H9 (cell line): Measurements from ENCODE around the gene ISG20L2. TPM values are rescaled to one million over a fixed set of nuclear protein-coding genes. Genes with fewer than 3 reads are reported as not detected.

Source experiments
- DNase-seq: peaks from one replicate; pipeline ENCODE4 v3.0.0-alpha.2; 2017
- H2AFZ ChIP-seq: one replicate; pipeline ENCODE4 v1.6.1; 2013; ENCODE audit warnings: mild to moderate bottlenecking, low read length, control low read depth, moderate library complexity
- H2AK5ac ChIP-seq: 2 replicates; pipeline ENCODE4 v1.6.1; 2013; ENCODE audit warnings: low read length, control low read depth, mixed read lengths; ENCODE audit not compliant: insufficient read length
- H2BK120ac ChIP-seq: one replicate; pipeline ENCODE4 v1.6.1; 2013; ENCODE audit warnings: low read depth, mild to moderate bottlenecking, low read length, control low read depth, inconsistent platforms; ENCODE audit not compliant: poor library complexity, severe bottlenecking
- H2BK12ac ChIP-seq: 2 replicates; pipeline ENCODE4 v1.6.1; 2013; ENCODE audit warnings: low read length, control low read depth, mixed read lengths, low read depth; ENCODE audit not compliant: insufficient read length
- H2BK15ac ChIP-seq: 2 replicates; pipeline ENCODE4 v1.6.1; 2013; ENCODE audit warnings: low read depth, low read length, control low read depth
- H2BK20ac ChIP-seq: one replicate; pipeline ENCODE4 v1.6.1; 2013; ENCODE audit warnings: low read depth, mild to moderate bottlenecking, low read length, control low read depth, inconsistent platforms; ENCODE audit not compliant: poor library complexity, severe bottlenecking
- H2BK5ac ChIP-seq: 2 replicates; pipeline ENCODE4 v1.6.1; 2013; ENCODE audit warnings: low read length, control low read depth, mixed read lengths; ENCODE audit not compliant: insufficient read length
- H3K14ac ChIP-seq: 2 replicates; pipeline ENCODE4 v1.6.1; 2013; ENCODE audit warnings: low read length, control low read depth; ENCODE audit not compliant: insufficient read depth
- H3K18ac ChIP-seq: 2 replicates; pipeline ENCODE4 v1.6.1; 2013; ENCODE audit warnings: low read depth, mild to moderate bottlenecking, mixed read lengths, low read length, control low read depth; ENCODE audit not compliant: insufficient read length
- H3K23ac ChIP-seq: 2 replicates; pipeline ENCODE4 v1.6.1; 2013; ENCODE audit warnings: low read length, control low read depth, mixed read lengths, low read depth; ENCODE audit not compliant: insufficient read length
- H3K23me2 ChIP-seq: 2 replicates; pipeline ENCODE4 v1.6.1; 2013; ENCODE audit warnings: low read depth, mild to moderate bottlenecking, mixed read lengths, low read length, control low read depth; ENCODE audit not compliant: insufficient read length, poor library complexity, severe bottlenecking
- H3K27ac ChIP-seq: 2 replicates; pipeline ENCODE4 v1.5.1; 2013; ENCODE audit warnings: low read length, control low read depth, mixed read lengths, low read depth; ENCODE audit not compliant: insufficient read length
- H3K27me3 ChIP-seq: 2 replicates; pipeline ENCODE4 v1.6.1; 2013; ENCODE audit warnings: low read length, control low read depth, inconsistent platforms; ENCODE audit not compliant: insufficient read depth
- H3K4ac ChIP-seq: 2 replicates; pipeline ENCODE4 v1.6.1; 2013; ENCODE audit warnings: low read depth, mild to moderate bottlenecking, control low read depth, inconsistent platforms, low read length, moderate library complexity
- H3K4me1 ChIP-seq: 2 replicates; pipeline ENCODE4 v1.6.1; 2013; ENCODE audit warnings: low read length, control low read depth, inconsistent platforms; ENCODE audit not compliant: insufficient read depth
- H3K4me2 ChIP-seq: 2 replicates; pipeline ENCODE4 v1.6.1; 2013; ENCODE audit warnings: low read length, control low read depth, mixed read lengths; ENCODE audit not compliant: insufficient read length, insufficient read depth
- H3K56ac ChIP-seq: 2 replicates; pipeline ENCODE4 v1.6.1; 2013; ENCODE audit warnings: low read depth, mild to moderate bottlenecking, mixed read lengths, low read length, control low read depth; ENCODE audit not compliant: insufficient read length
- H3K79me1 ChIP-seq: 2 replicates; pipeline ENCODE4 v1.6.1; 2013; ENCODE audit warnings: low read depth, mild to moderate bottlenecking, moderate library complexity, low read length, control low read depth, inconsistent platforms; ENCODE audit not compliant: insufficient read depth, poor library complexity, severe bottlenecking
- H3K79me2 ChIP-seq: 2 replicates; pipeline ENCODE4 v1.6.1; 2013; ENCODE audit warnings: low read length, control low read depth, inconsistent platforms; ENCODE audit not compliant: insufficient read depth
- H3K9ac ChIP-seq: 2 replicates; pipeline ENCODE4 v1.6.1; 2013; ENCODE audit warnings: low read length, control low read depth, mixed read lengths; ENCODE audit not compliant: insufficient read length; ENCODE audit errors: extremely low read depth
- H3K9me3 ChIP-seq: one replicate; pipeline ENCODE4 v1.6.1; 2013; ENCODE audit warnings: low read depth, low read length, inconsistent platforms; ENCODE audit not compliant: control insufficient read depth
- H3T11ph ChIP-seq: one replicate; pipeline ENCODE4 v1.6.1; 2013; ENCODE audit warnings: mild to moderate bottlenecking, low read length, control low read depth, inconsistent platforms
- H4K20me1 ChIP-seq: one replicate; pipeline ENCODE4 v1.6.1; 2013; ENCODE audit not compliant: control insufficient read depth, insufficient read length, insufficient read depth
- H4K5ac ChIP-seq: 2 replicates; pipeline ENCODE4 v1.6.1; 2013; ENCODE audit warnings: low read depth, mild to moderate bottlenecking, mixed read lengths, low read length, control low read depth; ENCODE audit not compliant: insufficient read length
- H4K8ac ChIP-seq: replicated peaks from 2 replicates; pipeline ENCODE4 v1.6.1; 2013; ENCODE audit warnings: low read length, control low read depth, mixed read lengths, low read depth; ENCODE audit not compliant: insufficient read length
- H4K91ac ChIP-seq: 2 replicates; pipeline ENCODE4 v1.6.1; 2013; ENCODE audit warnings: low read depth, mild to moderate bottlenecking, moderate library complexity, mixed read lengths, low read length, control low read depth; ENCODE audit not compliant: insufficient read length
- H3K27ac Mint-ChIP-seq, 3 experiments: 2 replicates in 2 of 3; 3 replicates in 1 of 3; pipeline ENCODE4 v1.8.0; 2020 to 2021; ENCODE audit warnings: mixed read lengths in 3 of 3, mild to moderate bottlenecking in 1 of 3, moderate library complexity in 1 of 3
- H3K27me3 Mint-ChIP-seq: 2 replicates; pipeline ENCODE4 v1.8.0; 2021; ENCODE audit warnings: low read depth, mild to moderate bottlenecking, moderate library complexity, mixed read lengths
- H3K36me3 Mint-ChIP-seq, 3 experiments: 2 replicates in 2 of 3; 3 replicates in 1 of 3; pipeline ENCODE4 v1.8.0; 2020 to 2021; ENCODE audit warnings: low read depth in 3 of 3, mixed read lengths in 3 of 3; ENCODE audit not compliant: insufficient read depth in 1 of 3
- H3K4me1 Mint-ChIP-seq, 2 experiments: 2 replicates each; pipeline ENCODE4 v1.8.0; 2020; ENCODE audit warnings: mixed read lengths in 2 of 2
- H3K4me3 Mint-ChIP-seq, 2 experiments: 2 replicates in 1 of 2; 3 replicates in 1 of 2; pipeline ENCODE4 v1.8.0; 2020 to 2021; ENCODE audit warnings: mild to moderate bottlenecking in 2 of 2, mixed read lengths in 2 of 2, moderate library complexity in 1 of 2
- H3K9me3 Mint-ChIP-seq, 2 experiments: 2 replicates in 1 of 2; 3 replicates in 1 of 2; pipeline ENCODE4 v1.8.0; 2020; ENCODE audit warnings: mild to moderate bottlenecking in 2 of 2, mixed read lengths in 2 of 2, moderate library complexity in 1 of 2
- WGBS: extraction: QIAGEN DNeasy Blood & Tissue Kit; methylation state at CpG from one replicate; pipeline ENCODE4 v1.1.7; 2013; ENCODE audit warnings: missing lambda C conversion rate, low lambda C conversion rate, mixed read lengths; ENCODE audit not compliant: insufficient read length; ENCODE audit errors: extremely low coverage; 5-methylcytosine and 5-hydroxymethylcytosine counted together
- total RNA-seq: library from RNA; stranded (reverse); gene quantifications from 2 replicates; pipeline ENCODE4 v1.2.1, GENCODE V29; 2021
- TF ChIP-seq, protein P1 (sequence below): fragments of 200-600 bp; sonication (generic); conservative IDR thresholded peaks from 3 replicates; pipeline ENCODE4 v1.8.0; 2021; ENCODE audit warnings: antibody characterized with exemption, mild to moderate bottlenecking

Gene ISG20L2
- total RNA-seq, 1 experiment from 2014 or later = 57.6 TPM

DNA sequence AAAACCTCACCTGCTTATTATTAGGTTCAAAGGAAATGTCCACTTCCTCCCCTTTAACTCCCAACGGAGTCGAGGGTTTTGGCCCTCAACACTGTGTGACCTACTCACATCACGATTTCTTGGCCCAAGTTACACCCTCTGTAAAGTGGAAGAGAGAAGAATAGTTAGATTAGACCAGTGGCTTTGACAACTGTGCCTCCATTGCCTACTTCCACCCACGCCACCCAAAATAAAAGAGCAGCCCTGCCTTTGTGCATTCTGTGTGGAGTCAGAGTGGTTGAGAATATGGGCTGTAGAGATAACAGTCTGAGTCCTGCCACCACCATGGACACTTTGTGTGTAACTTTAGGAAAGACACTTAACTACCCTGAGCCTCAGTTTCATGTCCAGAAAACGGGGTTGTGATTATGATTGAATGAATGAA is 27.0 kb upstream of the ISG20L2 start:
- Histone ChIP-seq H4K8ac (no peak overlapping the region), H3K4ac (no peak overlapping the region), H3K79me2 (peaks cover 2% of the 10 kb centered on the region; the same call in 1 of the 2 replicates), H3K4me1 (peaks cover 4% of the 10 kb centered on the region; the same call in 1 of the 2 replicates), H2BK120ac (no peak overlapping the region), H3K27ac (no peak overlapping the region), H2BK5ac (no peak overlapping the region), H3K27me3 (no peaks in the 10 kb centered on the region), H3T11ph (no peak overlapping the region), H3K4me2 (no peak overlapping the region), H2AFZ (no peak overlapping the region), H3K14ac (no peak overlapping the region), H2BK20ac (peak overlapping the region; percentile 49), H3K56ac (no peak overlapping the region), H2AK5ac (no peak overlapping the region), H2BK15ac (no peak overlapping the region), H4K91ac (no peak overlapping the region), H3K9me3 (no peaks in the 10 kb centered on the region), H2BK12ac (no peak overlapping the region), H3K79me1 (no peaks in the 10 kb centered on the region), H4K5ac (no peak overlapping the region), H3K18ac (no peak overlapping the region), H3K23ac (no peak overlapping the region), H3K23me2 (peaks cover 3% of the 10 kb centered on the region), H3K9ac (no peak overlapping the region), H4K20me1 (no peaks in the 10 kb centered on the region)
- Mint-ChIP-seq H3K27ac (no peak overlapping the region), H3K4me3 (peak overlapping the region in 1 of 2 experiments; percentile 5; a peak in 1 of 5 replicates), H3K36me3 (peaks cover 0 to 4% (median 0%) of the 10 kb centered on the region in 3 experiments; a peak in 2 of 7 replicates), H3K9me3 (no peaks in the 10 kb centered on the region), H3K4me1 (peaks cover 13 to 16% of the 10 kb centered on the region in 2 experiments), H3K27me3 (no peaks in the 10 kb centered on the region)
- TF ChIP-seq, protein P1, sequence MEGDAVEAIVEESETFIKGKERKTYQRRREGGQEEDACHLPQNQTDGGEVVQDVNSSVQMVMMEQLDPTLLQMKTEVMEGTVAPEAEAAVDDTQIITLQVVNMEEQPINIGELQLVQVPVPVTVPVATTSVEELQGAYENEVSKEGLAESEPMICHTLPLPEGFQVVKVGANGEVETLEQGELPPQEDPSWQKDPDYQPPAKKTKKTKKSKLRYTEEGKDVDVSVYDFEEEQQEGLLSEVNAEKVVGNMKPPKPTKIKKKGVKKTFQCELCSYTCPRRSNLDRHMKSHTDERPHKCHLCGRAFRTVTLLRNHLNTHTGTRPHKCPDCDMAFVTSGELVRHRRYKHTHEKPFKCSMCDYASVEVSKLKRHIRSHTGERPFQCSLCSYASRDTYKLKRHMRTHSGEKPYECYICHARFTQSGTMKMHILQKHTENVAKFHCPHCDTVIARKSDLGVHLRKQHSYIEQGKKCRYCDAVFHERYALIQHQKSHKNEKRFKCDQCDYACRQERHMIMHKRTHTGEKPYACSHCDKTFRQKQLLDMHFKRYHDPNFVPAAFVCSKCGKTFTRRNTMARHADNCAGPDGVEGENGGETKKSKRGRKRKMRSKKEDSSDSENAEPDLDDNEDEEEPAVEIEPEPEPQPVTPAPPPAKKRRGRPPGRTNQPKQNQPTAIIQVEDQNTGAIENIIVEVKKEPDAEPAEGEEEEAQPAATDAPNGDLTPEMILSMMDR = no peak
- DNase-seq = no peak
- WGBS = no CpG with 5 or more reads among the region's 5 CpGs
